CD14-positive monocyte (primary cell): ENCODE measurements around the gene ABLIM3. TPM values are rescaled to one million over a fixed set of nuclear protein-coding genes. Genes with fewer than 3 reads are reported as not detected.

Experiments
- DNase-seq, 3 donors: peaks; one replicate each; pipeline ENCODE4 v3.0.0-alpha.2; 2011 to 2022
- H2AFZ ChIP-seq: 2 replicates; pipeline ENCODE4 v1.6.0; 2012; ENCODE audit warnings: mild to moderate bottlenecking, low read depth, low read length, inconsistent platforms; ENCODE audit not compliant: insufficient read depth, poor library complexity, severe bottlenecking
- H3K27ac ChIP-seq, 2 donors: 1 replicate in 1 of 2; 2 replicates in 1 of 2; pipeline ENCODE4 v1.5.1; 2012 to 2013; ENCODE audit warnings: low read length in 2 of 2, control low read depth in 1 of 2, inconsistent platforms in 1 of 2, low read depth in 1 of 2, mild to moderate bottlenecking in 1 of 2
- H3K27me3 ChIP-seq, 2 donors: one replicate each; pipeline versions ENCODE4 v1.6.0 to v1.6.1; 2011 to 2013; ENCODE audit warnings: low read length in 2 of 2; ENCODE audit not compliant: control insufficient read depth in 2 of 2, insufficient read depth in 2 of 2
- H3K36me3 ChIP-seq, 2 donors: replicated peaks in 1 of 2; 1 replicate in 1 of 2; 2 replicates in 1 of 2; pipeline versions ENCODE4 v1.5.1 to v1.6.1; 2012 to 2013; ENCODE audit warnings: low read length in 2 of 2, control low read depth in 1 of 2, inconsistent platforms in 1 of 2, mild to moderate bottlenecking in 1 of 2; ENCODE audit not compliant: insufficient read depth in 2 of 2, control insufficient read depth in 1 of 2
- H3K4me1 ChIP-seq, 2 donors: 1 replicate in 1 of 2; 2 replicates in 1 of 2; pipeline versions ENCODE4 v1.5.1 to v1.6.1; 2012 to 2013; ENCODE audit warnings: low read length in 2 of 2, control low read depth in 1 of 2, inconsistent platforms in 1 of 2, mild to moderate bottlenecking in 1 of 2, moderate library complexity in 1 of 2; ENCODE audit not compliant: insufficient read depth in 2 of 2, control insufficient read depth in 1 of 2
- H3K4me2 ChIP-seq: replicated peaks from 2 replicates; pipeline ENCODE3; 2012; ENCODE audit warnings: low read length, moderate library complexity, mild to moderate bottlenecking; ENCODE audit not compliant: poor library complexity, severe bottlenecking; ENCODE audit errors: extremely low read depth
- H3K4me3 ChIP-seq, 3 experiments: fragments of 200-600 bp in 1 of 3; sonication (generic) in 1 of 3; replicated peaks in 1 of 3; 1 replicate in 2 of 3; 2 replicates in 1 of 3; pipeline ENCODE4 v1.5.1; 2011 to 2013; ENCODE audit warnings: low read length in 3 of 3, mild to moderate bottlenecking in 3 of 3, control low read depth in 2 of 3, low read depth in 2 of 3, inconsistent platforms in 1 of 3, moderate library complexity in 1 of 3
- H3K79me2 ChIP-seq: 2 replicates; pipeline ENCODE4 v1.6.0; 2012; ENCODE audit warnings: mild to moderate bottlenecking, control low read depth, inconsistent platforms, low read length, moderate library complexity; ENCODE audit not compliant: insufficient read depth
- H3K9ac ChIP-seq: 2 replicates; pipeline ENCODE4 v1.6.0; 2017; ENCODE audit warnings: low read length, mild to moderate bottlenecking; ENCODE audit not compliant: insufficient read depth, poor library complexity, severe bottlenecking
- H3K9me3 ChIP-seq, 2 donors: replicated peaks in 1 of 2; 1 replicate in 1 of 2; 2 replicates in 1 of 2; pipeline versions ENCODE4 v1.5.1 to v1.6.1; 2012 to 2013; ENCODE audit warnings: low read length in 2 of 2, control low read depth in 1 of 2; ENCODE audit not compliant: control insufficient read depth in 1 of 2, insufficient read depth in 1 of 2
- H4K20me1 ChIP-seq: 2 replicates; pipeline ENCODE4 v1.6.0; 2012; ENCODE audit warnings: mild to moderate bottlenecking, low read length, control low read depth, moderate library complexity; ENCODE audit not compliant: insufficient read depth
- H3K27ac Mint-ChIP-seq, 7 donors: one replicate each; pipeline ENCODE4 v1.8.0; 2020; ENCODE audit warnings: mild to moderate bottlenecking in 7 of 7, mixed read lengths in 7 of 7, moderate library complexity in 6 of 7, inconsistent platforms in 2 of 7
- H3K27me3 Mint-ChIP-seq, 3 donors: one replicate each; pipeline ENCODE4 v1.8.0; 2021 to 2022; ENCODE audit warnings: low read depth in 3 of 3, mild to moderate bottlenecking in 3 of 3, mixed read lengths in 3 of 3, moderate library complexity in 3 of 3, inconsistent platforms in 1 of 3
- H3K36me3 Mint-ChIP-seq, 2 donors: one replicate each; pipeline ENCODE4 v1.8.0; 2020; ENCODE audit warnings: mixed read lengths in 2 of 2, inconsistent platforms in 1 of 2, mild to moderate bottlenecking in 1 of 2
- H3K4me1 Mint-ChIP-seq: one replicate; pipeline ENCODE4 v1.8.0; 2020; ENCODE audit warnings: mild to moderate bottlenecking, mixed read lengths
- H3K4me3 Mint-ChIP-seq, 2 donors: one replicate each; pipeline ENCODE4 v1.8.0; 2020; ENCODE audit warnings: mild to moderate bottlenecking in 2 of 2, mixed read lengths in 2 of 2, moderate library complexity in 1 of 2
- H3K9me3 Mint-ChIP-seq, 7 donors: one replicate each; pipeline ENCODE4 v1.8.0; 2020 to 2022; ENCODE audit warnings: mixed read lengths in 7 of 7, mild to moderate bottlenecking in 6 of 7, moderate library complexity in 6 of 7, inconsistent platforms in 2 of 7
- WGBS: methylation state at CpG from one replicate; pipeline ENCODE4 v1.1.5; 2013; ENCODE audit warnings: missing lambda C conversion rate; ENCODE audit not compliant: insufficient coverage; 5-methylcytosine and 5-hydroxymethylcytosine counted together
- intact Hi-C, 2 donors: fragments of 100-400 bp; cut with micrococcal nuclease; formaldehyde crosslinking; loops; one replicate each; pipeline versions ENCODE4 v1.15.0 to v1.15.1; 2023
- polyA plus RNA-seq, 3 donors: library from polyadenylated mRNA; depleted of rRNA in 1 of 3; unstranded in 2 of 3; stranded (reverse) in 1 of 3; fragments of 300-500 nt in 2 of 3; fragments of >200 nt in 1 of 3; fragmentation: Illumina TruSeq in 2 of 3; gene quantifications; 1 replicate in 2 of 3; 2 replicates in 1 of 3; pipeline ENCODE4 v1.2.3, GENCODE V29; 2012 to 2021
- TF ChIP-seq, protein P1 (sequence below): fragments of 200-600 bp; IDR thresholded peaks from one replicate; pipeline ENCODE4 v1.8.0; 2022; ENCODE audit warnings: antibody characterized with exemption, mild to moderate bottlenecking

The ABLIM3 gene
- polyA plus RNA-seq, 3 donors, result 0.22 to 0.74 TPM; not detected in 1

DNA sequence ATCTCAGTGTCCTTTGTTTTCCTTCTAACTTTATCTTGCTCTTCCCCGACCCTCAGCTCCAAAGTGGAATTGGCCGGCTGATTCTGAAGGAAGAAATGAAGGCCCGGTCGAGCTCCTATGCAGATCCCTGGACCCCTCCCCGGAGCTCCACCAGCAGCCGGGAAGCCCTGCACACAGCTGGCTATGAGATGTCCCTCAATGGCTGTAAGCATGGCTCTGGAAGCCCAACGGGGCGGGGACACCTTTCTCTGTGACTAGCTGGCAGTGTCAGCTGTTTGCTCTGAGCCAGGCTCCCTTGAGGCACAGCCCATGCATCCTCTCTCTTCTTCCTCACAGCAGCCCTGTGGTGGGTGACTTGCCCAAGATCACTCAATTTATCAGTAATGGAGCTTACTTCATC lies 106.4 kb downstream of the ABLIM3 start:
- intact Hi-C loops, result no loop called here
- WGBS, result 96% methylated on average over 8 of the region's 8 CpGs

DNA sequence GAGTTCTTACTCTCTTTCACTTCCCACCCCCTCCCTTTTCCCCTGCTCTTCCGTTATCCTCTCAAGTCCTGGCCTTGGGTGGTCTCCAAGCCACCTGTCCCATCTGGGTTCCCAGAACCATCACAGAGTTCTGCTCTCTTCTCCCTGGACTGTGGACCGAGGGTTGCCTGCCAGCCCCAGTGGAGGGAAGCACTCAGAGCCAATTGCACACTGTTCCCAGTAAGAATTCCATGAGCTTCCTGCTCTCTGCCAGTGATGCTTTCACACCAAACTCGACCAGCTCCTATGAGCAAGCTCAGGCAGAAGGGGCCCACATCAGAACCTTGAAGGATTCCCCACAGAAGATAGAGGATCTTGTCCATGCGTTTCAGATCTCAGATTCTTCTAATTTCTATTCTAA lies 110.3 kb downstream of the ABLIM3 start:
- H3K9me3 Mint-ChIP-seq, result peaks cover 0 to 10% (median 2%) of the 10 kb centered on the region in 7 donors
- no peaks in the 10 kb centered on the region for H4K20me1 ChIP-seq
- WGBS, result 82% methylated on average over 3 of the region's 4 CpGs
- H3K4me3 ChIP-seq, result no peak overlapping the region
- no peaks in the 10 kb centered on the region for H3K27me3 ChIP-seq
- H3K79me2 ChIP-seq, result no peaks in the 10 kb centered on the region
- DNase-seq, result no peak
- no peak overlapping the region for H3K27ac ChIP-seq
- intact Hi-C loops, result no loop called here
- H3K9me3 ChIP-seq, result no peaks in the 10 kb centered on the region
- TF ChIP-seq, protein P1, sequence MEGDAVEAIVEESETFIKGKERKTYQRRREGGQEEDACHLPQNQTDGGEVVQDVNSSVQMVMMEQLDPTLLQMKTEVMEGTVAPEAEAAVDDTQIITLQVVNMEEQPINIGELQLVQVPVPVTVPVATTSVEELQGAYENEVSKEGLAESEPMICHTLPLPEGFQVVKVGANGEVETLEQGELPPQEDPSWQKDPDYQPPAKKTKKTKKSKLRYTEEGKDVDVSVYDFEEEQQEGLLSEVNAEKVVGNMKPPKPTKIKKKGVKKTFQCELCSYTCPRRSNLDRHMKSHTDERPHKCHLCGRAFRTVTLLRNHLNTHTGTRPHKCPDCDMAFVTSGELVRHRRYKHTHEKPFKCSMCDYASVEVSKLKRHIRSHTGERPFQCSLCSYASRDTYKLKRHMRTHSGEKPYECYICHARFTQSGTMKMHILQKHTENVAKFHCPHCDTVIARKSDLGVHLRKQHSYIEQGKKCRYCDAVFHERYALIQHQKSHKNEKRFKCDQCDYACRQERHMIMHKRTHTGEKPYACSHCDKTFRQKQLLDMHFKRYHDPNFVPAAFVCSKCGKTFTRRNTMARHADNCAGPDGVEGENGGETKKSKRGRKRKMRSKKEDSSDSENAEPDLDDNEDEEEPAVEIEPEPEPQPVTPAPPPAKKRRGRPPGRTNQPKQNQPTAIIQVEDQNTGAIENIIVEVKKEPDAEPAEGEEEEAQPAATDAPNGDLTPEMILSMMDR, result no peak
- no peak overlapping the region for H2AFZ ChIP-seq
- no peaks in the 10 kb centered on the region for H3K4me1 ChIP-seq
- no peak overlapping the region for H3K4me2 ChIP-seq
- no peak overlapping the region for H3K4me3 Mint-ChIP-seq
- no peaks in the 10 kb centered on the region for H3K36me3 ChIP-seq
- H3K36me3 Mint-ChIP-seq, result no peaks in the 10 kb centered on the region
- peaks cover 6 to 11% (median 9%) of the 10 kb centered on the region in 3 donors for H3K27me3 Mint-ChIP-seq
- H3K27ac Mint-ChIP-seq, result no peak overlapping the region
- no peak overlapping the region for H3K9ac ChIP-seq
- H3K4me1 Mint-ChIP-seq, result no peaks in the 10 kb centered on the region

More for the DNA sequence above, 106.4 kb downstream of the ABLIM3 start:
- Mint-ChIP-seq H3K36me3 (no peaks in the 10 kb centered on the region), H3K4me3 (no peak overlapping the region), H3K4me1 (no peaks in the 10 kb centered on the region), H3K27me3 (peaks cover 4 to 10% (median 8%) of the 10 kb centered on the region in 3 donors), H3K27ac (no peak overlapping the region), H3K9me3 (peaks cover 0 to 3% (median 2%) of the 10 kb centered on the region in 7 donors)
- no peaks in the 10 kb centered on the region for H3K36me3 ChIP-seq
- H3K9me3 ChIP-seq, result no peaks in the 10 kb centered on the region
- H3K27ac ChIP-seq, result no peak overlapping the region
- no peaks in the 10 kb centered on the region for H3K79me2 ChIP-seq
- H3K4me1 ChIP-seq, result no peaks in the 10 kb centered on the region
- H3K27me3 ChIP-seq, result no peaks in the 10 kb centered on the region
- no peak for DNase-seq
- TF ChIP-seq, protein P1, result no peak
- no peak overlapping the region for H3K9ac ChIP-seq
- no peak overlapping the region for H2AFZ ChIP-seq
- no peak overlapping the region for H3K4me3 ChIP-seq
- H4K20me1 ChIP-seq, result no peaks in the 10 kb centered on the region
- no peak overlapping the region for H3K4me2 ChIP-seq
